Keratinocyte (primary cell): ENCODE measurements around the gene DHRS12. TPM values are rescaled to one million over a fixed set of nuclear protein-coding genes. Genes with fewer than 3 reads are reported as not detected.

ENCODE experiments used
- DNase-seq: peaks from one replicate; pipeline ENCODE4 v3.0.0-alpha.2; 2011; ENCODE audit warnings: low read depth, missing footprints, low spot score
- FAIRE-seq: peaks from 2 replicates; lab custom pipeline; 2011; peaks lifted over from hg19 to GRCh38; lab: Jason Lieb, UNC
- H2AFZ ChIP-seq: 2 replicates; pipeline ENCODE4 v1.6.0; 2012; ENCODE audit warnings: low read length, control low read depth, inconsistent platforms; ENCODE audit not compliant: control insufficient read depth
- H3K27ac ChIP-seq: 2 replicates; pipeline ENCODE4 v1.5.1; 2011; ENCODE audit warnings: low read length; ENCODE audit not compliant: control insufficient read depth, insufficient read depth
- H3K27me3 ChIP-seq: 3 replicates; pipeline ENCODE4 v1.6.0; 2011; ENCODE audit warnings: low read length; ENCODE audit not compliant: control insufficient read depth, insufficient read depth; ENCODE audit errors: extremely low read depth
- H3K36me3 ChIP-seq, 2 experiments: 2 replicates in 1 of 2; 3 replicates in 1 of 2; pipeline ENCODE4 v1.5.1; 2011; ENCODE audit warnings: low read length in 2 of 2, mild to moderate bottlenecking in 1 of 2; ENCODE audit not compliant: control insufficient read depth in 2 of 2, insufficient read depth in 2 of 2; ENCODE audit errors: extremely low read depth in 1 of 2
- H3K4me1 ChIP-seq: 3 replicates; pipeline ENCODE4 v1.5.1; 2011; ENCODE audit warnings: low read length; ENCODE audit not compliant: control insufficient read depth, insufficient read depth; ENCODE audit errors: extremely low read depth
- H3K4me2 ChIP-seq: 3 replicates; pipeline ENCODE4 v1.6.0; 2011; ENCODE audit warnings: low read depth, low read length; ENCODE audit not compliant: control insufficient read depth, insufficient read depth; ENCODE audit errors: extremely low read depth
- H3K4me3 ChIP-seq, 3 experiments: fragments of 200-600 bp in 1 of 3; sonication (generic) in 1 of 3; 2 replicates in 2 of 3; 3 replicates in 1 of 3; pipeline ENCODE4 v1.5.1; 2011 to 2016; ENCODE audit warnings: low read length in 3 of 3, mild to moderate bottlenecking in 3 of 3, control low read depth in 2 of 3, inconsistent platforms in 1 of 3, low read depth in 1 of 3, mixed read lengths in 1 of 3, mixed run types in 1 of 3, moderate library complexity in 1 of 3; ENCODE audit not compliant: control insufficient read depth in 2 of 3, insufficient read depth in 2 of 3; ENCODE audit errors: extremely low read depth in 1 of 3
- H3K79me2 ChIP-seq: 2 replicates; pipeline ENCODE4 v1.6.0; 2012; ENCODE audit warnings: low read length; ENCODE audit not compliant: control insufficient read depth, insufficient read depth
- H3K9ac ChIP-seq: 3 replicates; pipeline ENCODE4 v1.6.0; 2011; ENCODE audit warnings: low read length; ENCODE audit not compliant: control insufficient read depth, insufficient read depth; ENCODE audit errors: extremely low read depth
- H3K9me1 ChIP-seq: 3 replicates; pipeline ENCODE4 v1.6.0; 2011; ENCODE audit warnings: low read length; ENCODE audit not compliant: control insufficient read depth, insufficient read depth; ENCODE audit errors: extremely low read depth
- H3K9me3 ChIP-seq: 2 replicates; pipeline ENCODE4 v1.5.1; 2012; ENCODE audit warnings: low read depth, low read length; ENCODE audit not compliant: control insufficient read depth
- H4K20me1 ChIP-seq: 3 replicates; pipeline ENCODE4 v1.6.0; 2011; ENCODE audit warnings: low read length; ENCODE audit not compliant: control insufficient read depth, insufficient read depth; ENCODE audit errors: extremely low read depth
- CTCF ChIP-seq, 3 experiments: IDR thresholded peaks in 1 of 3; conservative IDR thresholded peaks in 1 of 3; optimal IDR thresholded peaks in 1 of 3; 2 replicates in 2 of 3; 3 replicates in 1 of 3; pipeline versions ENCODE3 to v1.5.1; 2011; ENCODE audit warnings: low read length in 3 of 3, mild to moderate bottlenecking in 3 of 3, moderate library complexity in 2 of 3, control low read depth in 1 of 3, inconsistent platforms in 1 of 3; ENCODE audit not compliant: insufficient read depth in 2 of 3; ENCODE audit errors: extremely low read depth in 1 of 3
- EZH2 ChIP-seq: IDR thresholded peaks from one replicate; pipeline ENCODE4 v1.6.1; 2012; ENCODE audit warnings: inconsistent platforms, mild to moderate bottlenecking, low read length, moderate library complexity
- dilution Hi-C: fragments of 300-500 bp; cut with MboI; formaldehyde crosslinking; loops from one replicate; pipeline ENCODE4 v1.7.0; 2020; ENCODE audit warnings: low sequenced_read_pairs; ENCODE audit not compliant: extremely low pct_ligation_motif_present
- polyA plus RNA-seq, 5 experiments: library from polyadenylated mRNA; depleted of rRNA in 3 of 5; stranded (reverse) in 3 of 5; stranded (forward) in 1 of 5; unstranded in 1 of 5; fragments of >200 nt; gene quantifications; 1 replicate in 1 of 5; 2 replicates in 3 of 5; 3 replicates in 1 of 5; pipeline versions ENCODE4 v1.2.1 to v1.2.3, GENCODE V29; 2011 to 2012; ENCODE audit warnings: missing spikeins in 2 of 5, low read depth in 1 of 5, low replicate concordance in 1 of 5

DHRS12 gene
- polyA plus RNA-seq, 1 donor (not counting 4 experiments of a cell fraction or from before 2014, with no cell fraction given), result 6.1 TPM

GRCh38 chr13:51801631-51802099 lies 2.3 kb downstream of the DHRS12 start:
- FAIRE-seq, result no peak
- TF ChIP-seq EZH2 (no peak), CTCF (optimal IDR thresholded peaks at IDR 0.05 in 1 of 3, IDR thresholded peaks at IDR 0.05 in 1 of 3, conservative IDR thresholded peaks at IDR 0.05 in 1 of 3; ENCODE audit: extremely low read depth in 1 of 3, insufficient read depth in 2 of 3, low read length in 3 of 3) (no peak)
- H3K27me3 ChIP-seq, result no peaks in the 10 kb centered on the region
- DNase-seq, result no peak
- H3K9me1 ChIP-seq, result no peaks in the 10 kb centered on the region
- H3K79me2 ChIP-seq, result no peaks in the 10 kb centered on the region
- H3K4me3 ChIP-seq, result no peak overlapping the region
- no peak overlapping the region for H3K9ac ChIP-seq
- no peak overlapping the region for H3K27ac ChIP-seq
- H2AFZ ChIP-seq, result no peak overlapping the region
- H3K4me1 ChIP-seq, result peaks cover 25% of the 10 kb centered on the region
- H3K4me2 ChIP-seq, result no peak overlapping the region
- dilution Hi-C loops, result no loop called here
- H4K20me1 ChIP-seq, result no peaks in the 10 kb centered on the region
- H3K9me3 ChIP-seq, result no peaks in the 10 kb centered on the region
- H3K36me3 ChIP-seq, result no peaks in the 10 kb centered on the region

GRCh38 chr13:51800486-51800885 lies 3.5 kb downstream of the DHRS12 start:
- Histone ChIP-seq H4K20me1 (no peaks in the 10 kb centered on the region), H3K4me3 (no peak overlapping the region), H3K4me2 (no peak overlapping the region), H3K27ac (no peak overlapping the region), H3K79me2 (no peaks in the 10 kb centered on the region), H3K9ac (no peak overlapping the region), H3K4me1 (peaks cover 25% of the 10 kb centered on the region), H3K9me3 (no peaks in the 10 kb centered on the region), H3K9me1 (no peaks in the 10 kb centered on the region), H3K27me3 (no peaks in the 10 kb centered on the region), H2AFZ (no peak overlapping the region), H3K36me3 (no peaks in the 10 kb centered on the region)
- dilution Hi-C loops, result no loop called here
- DNase-seq (no peak), FAIRE-seq (no peak)
- TF ChIP-seq EZH2, result no peak
- TF ChIP-seq CTCF (optimal IDR thresholded peaks at IDR 0.05 in 1 of 3, IDR thresholded peaks at IDR 0.05 in 1 of 3, conservative IDR thresholded peaks at IDR 0.05 in 1 of 3; ENCODE audit: extremely low read depth in 1 of 3, insufficient read depth in 2 of 3, low read length in 3 of 3), result no peak
